HG02642 (cell line): ENCODE measurements around the gene ATP4A.

Experiments used
- ATAC-seq: cut with Tn5 transposase; IDR thresholded peaks from one replicate; pipeline ENCODE4 v1.9.1; 2021; ENCODE audit warnings: mild to moderate bottlenecking; ENCODE audit not compliant: unreplicated experiment, poor library complexity

Gene ATP4A

DNA sequence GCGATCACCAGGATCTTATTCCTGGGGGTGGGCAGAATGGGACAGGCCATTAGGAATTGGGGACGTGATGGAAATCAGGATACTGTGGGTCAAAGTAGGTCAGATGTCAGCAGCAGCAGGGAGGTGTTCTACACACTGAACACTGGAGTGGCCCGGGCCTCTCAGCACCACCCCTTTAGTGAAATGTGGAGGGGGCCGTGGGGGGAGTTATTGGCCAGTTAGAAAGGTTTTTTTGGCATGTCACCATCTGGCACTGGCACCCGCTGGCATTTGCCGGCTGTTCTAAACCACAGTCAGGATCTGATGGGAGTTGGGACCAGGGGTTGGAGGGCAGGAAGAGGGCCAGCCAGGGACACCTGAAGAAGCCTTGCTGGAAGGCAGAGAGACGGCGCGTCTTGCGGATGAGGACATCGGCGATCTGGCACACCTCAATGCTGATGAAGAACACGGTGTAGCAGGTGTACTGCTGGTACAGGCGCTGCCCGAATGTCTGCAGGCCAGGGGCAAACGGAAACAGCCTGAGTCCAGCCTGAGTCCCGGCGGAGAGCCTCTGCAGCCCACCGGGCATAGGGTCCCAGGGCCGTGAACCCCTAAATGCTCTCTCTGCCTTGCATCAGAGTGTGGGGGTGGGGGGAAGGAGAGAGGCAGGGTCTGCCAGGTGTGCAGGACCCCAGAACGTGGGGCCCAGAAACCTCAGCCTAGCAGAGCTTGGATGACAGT, 12.2 kb downstream of the ATP4A start:
- ATAC-seq: no peak

DNA sequence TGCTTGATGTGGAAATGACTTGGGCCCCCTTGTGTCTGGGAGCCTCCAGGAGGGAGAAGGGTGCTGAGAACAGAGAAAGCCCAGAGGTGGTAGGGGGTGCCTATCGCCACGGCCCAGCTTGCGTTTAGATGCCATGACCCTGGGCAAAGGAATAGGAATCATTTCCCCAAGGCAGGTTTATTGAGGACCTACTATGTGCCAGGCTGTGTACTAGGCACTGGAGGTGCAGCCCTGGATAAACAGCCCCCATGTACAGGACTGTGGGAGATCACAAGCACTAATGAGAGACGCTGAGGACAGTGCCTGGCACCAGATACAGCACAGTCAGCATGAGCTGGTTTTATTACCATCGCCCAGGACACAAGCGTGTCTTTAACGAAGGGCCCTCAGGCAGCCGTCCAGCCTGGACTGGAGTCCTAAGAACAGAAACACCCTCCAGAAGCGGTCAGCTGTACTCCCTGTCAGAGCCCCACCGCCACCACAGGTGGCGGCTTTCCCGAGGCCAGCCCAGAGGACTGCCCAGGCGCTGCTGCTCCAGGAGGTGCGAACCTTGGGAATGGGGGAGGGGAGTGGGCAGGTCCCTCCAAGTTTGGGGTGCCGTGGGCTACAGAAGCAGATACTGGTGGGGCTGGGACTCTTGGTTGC, 13.5 kb downstream of the ATP4A start:
- no peak for ATAC-seq

DNA sequence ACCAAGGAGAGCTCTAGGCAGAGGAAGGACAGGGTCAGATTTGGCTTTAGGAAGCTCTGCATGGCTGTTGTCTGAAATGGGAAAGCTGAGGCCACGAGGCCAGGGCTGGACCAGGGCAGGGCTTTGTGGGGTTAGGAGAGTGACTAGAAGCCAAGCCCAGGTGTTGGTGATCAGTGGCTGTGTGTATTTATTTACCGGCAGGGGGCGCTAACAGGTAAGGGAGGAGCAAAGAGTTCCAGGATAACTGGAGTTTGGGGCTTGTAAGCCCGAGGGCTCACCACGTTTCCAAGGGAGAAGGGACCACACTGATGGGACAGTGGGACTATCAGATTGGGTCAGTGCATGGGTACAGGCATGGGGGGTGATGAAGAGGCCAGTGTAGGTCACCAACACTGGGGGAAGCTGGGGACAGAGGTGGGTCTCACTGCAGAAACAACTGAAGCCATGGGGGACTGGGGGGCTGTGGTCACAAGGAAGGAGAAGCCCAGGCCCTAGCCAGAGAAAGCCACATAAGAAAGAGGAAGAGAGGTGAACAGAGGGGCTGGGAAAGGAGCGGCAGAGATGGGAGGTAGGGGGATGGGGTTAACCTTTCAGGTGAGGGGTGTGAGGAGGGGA, 14.2 kb downstream of the ATP4A start:
- ATAC-seq: no peak

DNA sequence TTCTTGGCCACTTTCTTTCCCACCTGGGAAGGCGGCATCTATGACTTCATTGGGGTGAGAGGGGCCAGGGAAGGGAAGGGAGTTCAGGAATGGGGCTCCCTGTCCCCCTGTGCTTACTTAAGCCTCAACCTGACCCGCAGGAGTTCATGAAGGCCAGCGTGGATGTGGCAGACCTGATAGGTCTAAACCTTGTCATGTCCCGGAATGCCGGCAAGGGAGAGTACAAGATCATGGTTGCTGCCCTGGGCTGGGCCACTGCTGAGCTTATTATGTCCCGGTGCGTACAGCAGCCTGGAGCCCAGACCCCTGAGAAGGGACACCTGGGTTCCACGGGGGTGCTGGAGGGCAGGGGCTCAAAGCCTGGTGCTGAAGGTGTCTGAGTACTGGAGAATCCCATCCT, 16.9 kb downstream of the ATP4A start:
- no peak for ATAC-seq

DNA sequence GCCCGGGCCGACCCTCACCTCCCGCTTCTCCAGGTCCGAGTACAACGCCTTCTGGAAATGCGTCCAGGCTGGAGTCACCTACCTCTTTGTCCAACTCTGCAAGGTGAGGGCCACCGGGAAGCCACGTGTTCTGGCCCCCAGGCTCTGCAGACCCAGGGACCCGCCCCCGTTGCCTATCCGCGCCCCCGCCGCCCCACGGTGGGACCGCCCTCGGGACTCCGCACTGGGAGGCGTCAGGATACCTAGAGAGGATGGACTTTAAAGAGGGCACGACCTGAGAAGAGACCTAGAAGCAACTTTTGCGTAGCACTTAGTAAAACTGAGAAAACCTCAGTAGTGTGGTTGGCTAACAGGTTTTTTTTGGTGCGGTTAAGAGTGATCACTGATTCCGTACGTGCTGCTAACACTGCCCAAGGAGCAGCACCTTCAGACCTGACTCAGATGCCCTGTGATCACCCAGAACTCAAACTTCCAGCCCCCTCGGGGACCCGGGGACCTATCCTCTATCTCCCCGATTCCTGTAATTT, 17.5 kb downstream of the ATP4A start:
- peak; percentile 43 for ATAC-seq

DNA sequence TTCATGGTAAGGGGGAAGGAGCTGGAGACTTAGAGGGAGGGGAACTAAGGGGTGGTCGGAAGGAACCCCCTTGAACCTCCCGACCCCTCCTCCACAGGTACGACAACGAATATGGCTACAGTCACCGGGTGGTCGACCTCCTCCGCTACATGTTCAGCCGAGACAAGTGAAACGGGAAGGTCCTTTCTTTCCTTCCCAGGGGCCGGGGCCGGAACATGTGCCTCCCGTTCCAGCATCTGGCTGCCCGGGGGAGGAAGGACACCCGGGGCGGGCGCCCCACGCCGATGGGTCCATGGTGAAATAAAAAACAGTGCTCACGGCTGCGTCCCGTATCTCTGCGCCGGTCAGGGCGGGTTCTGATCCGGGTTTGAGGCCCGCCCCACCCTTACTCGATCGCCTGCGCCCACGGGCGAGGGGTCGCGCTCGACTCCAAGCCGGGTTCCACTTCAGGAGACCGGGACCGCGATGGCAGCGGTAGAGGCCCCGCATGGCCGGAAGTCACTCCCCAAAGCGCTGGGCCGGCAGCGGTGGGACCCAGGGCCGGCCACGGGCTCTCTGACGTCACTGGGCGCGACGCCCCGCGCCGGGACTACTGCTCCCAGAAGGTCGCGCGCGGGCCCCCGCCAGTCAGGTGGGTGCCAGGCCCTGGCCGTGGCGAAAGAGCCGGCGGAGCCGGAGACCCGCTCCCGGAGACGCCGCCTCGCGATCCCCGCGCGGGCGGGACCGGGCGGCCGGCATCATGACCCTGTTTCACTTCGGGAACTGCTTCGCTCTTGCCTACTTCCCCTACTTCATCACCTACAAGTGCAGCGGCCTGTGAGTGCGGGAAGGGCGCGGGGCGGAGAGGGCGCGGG, 18.2 kb downstream of the ATP4A start, which contains the start of gene TMEM147:
TSS of gene TMEM147 (plus strand) at position 626 of the 854 bp plus-strand sequence. CDS start at position 740, 114 bp downstream.
- peak; percentile 83 for ATAC-seq

DNA sequence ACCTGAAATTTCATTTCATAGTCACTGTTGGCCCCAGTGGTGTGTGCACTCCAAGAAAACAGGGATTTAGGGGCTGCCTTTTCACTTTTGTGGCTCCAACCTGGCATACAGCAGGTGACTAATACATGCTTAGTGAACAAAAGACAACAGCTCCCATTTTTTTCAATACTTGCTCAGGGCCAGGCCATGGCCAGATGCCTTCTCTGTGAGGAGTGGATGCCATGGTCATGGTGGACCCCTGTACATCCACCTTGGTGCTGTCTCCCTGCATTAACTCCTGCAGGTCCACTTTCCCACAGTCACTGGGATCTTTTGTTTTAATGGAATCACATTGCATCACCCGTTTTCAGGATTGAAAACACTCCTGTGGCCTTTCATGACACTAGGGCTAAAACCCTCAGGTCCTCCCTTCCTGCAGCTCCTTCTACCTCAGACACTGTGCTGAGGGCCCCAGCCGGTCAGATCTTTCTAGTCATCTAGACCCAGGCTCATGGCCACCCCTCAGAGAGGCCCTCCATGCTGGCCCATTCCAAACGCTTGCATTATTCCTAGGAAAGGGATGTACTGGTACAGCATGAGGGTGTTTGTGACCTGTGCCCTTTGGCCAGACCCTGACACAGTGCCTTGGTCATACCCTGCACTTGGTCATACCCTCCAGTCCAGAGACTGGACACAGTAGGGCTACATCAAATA, 19.2 kb downstream of the ATP4A start:
- no peak for ATAC-seq

DNA sequence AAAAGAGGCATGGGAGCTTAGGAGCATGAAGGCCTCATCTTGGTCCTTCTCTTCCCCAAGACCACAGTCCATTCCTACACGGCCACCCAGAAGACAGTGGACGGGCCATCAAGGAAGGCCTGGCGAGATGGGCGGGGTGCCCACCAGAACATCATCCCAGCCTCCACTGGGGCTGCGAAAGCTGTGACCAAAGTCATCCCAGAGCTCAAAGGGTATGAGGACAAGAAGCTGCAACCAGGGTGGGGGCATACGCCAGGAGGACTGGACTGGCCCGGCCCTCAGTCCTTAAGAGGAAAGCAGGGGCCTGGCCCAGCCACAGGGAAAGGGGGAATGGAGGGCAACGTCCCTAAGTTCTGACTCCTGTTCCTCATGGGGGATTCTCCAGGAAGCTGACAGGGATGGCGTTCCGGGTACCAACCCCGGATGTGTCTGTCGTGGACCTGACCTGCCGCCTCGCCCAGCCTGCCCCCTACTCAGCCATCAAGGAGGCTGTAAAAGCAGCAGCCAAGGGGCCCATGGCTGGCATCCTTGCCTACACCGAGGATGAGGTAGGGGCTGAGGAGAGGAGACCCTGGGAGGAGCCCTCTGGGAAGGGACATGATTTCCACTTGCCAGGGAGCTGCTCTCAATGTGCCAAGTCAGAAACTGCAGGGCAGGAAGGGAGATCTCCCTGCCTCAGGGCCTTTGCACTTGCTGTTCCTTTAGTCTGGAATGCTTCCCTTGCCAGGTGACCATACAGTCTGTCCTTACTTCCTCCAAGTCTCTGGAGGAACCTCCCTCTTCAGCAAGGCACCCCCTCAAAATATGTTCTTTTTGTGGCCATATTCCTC, 20.0 kb downstream of the ATP4A start:
- no peak for ATAC-seq

DNA sequence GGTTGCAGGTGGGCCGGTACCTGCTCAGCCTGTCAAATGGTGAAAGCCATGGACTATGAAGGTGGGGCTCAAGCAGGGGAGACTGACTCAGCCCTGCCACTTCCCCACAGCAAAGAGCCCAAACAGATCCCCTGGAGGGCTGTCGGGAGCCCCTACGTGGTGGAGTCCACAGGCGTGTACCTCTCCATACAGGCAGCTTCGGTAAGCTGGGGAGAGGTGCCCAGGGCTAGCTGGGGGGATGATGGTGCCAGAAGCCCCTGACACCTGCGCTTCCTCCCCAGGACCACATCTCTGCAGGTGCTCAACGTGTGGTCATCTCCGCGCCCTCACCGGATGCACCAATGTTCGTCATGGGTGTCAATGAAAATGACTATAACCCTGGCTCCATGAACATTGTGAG, 21.2 kb downstream of the ATP4A start:
- ATAC-seq: no peak

DNA sequence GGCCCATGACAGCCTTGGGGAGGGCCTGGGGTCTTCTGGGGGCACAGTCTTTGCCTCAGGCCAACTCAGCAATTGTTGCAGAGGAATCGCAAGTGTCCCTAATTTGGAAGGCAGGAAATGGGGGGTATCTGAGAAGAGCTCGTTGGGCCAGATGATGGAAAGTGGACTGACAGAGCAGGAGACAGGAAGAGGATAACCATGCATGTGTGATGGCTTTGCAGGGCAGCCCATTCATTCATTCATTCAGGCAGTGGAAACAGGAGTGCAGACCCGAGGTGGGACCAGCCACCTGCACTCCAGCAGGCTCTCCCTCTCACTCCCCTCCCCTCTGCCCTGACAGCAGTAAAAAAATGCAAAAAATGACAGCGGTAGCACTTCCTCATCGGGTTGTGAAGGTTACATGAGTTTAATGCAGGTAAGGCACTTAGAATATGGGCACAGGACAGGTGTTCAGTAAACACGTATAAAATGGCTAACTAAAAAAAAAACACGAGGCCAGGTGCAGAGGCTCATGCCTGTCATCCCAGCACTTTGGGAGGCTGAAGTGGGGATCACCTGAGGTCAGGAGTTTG, 23.0 kb downstream of the ATP4A start:
- ATAC-seq: no peak

DNA sequence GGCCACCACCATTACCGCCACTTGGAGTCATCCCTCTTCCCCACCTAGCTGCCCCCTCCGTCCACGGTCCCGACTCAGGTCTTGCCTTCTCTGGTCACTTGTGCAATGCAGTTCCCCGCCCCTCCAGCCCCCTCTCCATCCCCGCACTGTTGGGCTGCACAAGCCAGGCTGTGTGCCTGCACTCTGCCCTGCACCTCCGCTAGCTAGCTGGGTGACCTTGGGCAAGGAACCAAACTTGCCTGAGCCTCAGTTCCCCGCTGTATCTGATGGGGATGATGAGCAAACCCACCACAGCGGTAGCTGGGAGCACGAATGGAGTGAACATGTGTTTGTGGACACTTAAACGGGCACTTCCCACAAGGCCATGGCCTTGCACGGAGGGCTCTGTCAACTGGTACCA, 23.6 kb downstream of the ATP4A start:
- no peak for ATAC-seq

DNA sequence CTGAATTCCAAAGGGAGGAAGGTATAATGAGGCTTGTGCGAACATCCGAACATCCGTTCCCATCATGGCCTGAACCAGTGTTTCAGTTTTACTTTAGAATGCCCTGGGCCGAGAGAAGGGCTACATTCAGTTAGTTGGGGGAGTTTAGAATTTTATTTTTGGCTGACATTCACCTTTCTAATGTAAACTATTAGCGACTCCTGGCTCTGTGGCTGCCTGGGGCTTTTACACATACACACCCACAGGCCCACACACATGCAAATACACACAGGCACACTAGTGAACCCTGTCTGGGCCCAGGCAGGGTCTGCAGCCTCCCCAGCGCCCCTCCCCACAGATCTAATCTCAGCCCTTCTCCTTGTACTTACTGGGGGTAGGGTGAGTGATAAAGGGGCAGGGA, 24.1 kb downstream of the ATP4A start:
- no peak for ATAC-seq

DNA sequence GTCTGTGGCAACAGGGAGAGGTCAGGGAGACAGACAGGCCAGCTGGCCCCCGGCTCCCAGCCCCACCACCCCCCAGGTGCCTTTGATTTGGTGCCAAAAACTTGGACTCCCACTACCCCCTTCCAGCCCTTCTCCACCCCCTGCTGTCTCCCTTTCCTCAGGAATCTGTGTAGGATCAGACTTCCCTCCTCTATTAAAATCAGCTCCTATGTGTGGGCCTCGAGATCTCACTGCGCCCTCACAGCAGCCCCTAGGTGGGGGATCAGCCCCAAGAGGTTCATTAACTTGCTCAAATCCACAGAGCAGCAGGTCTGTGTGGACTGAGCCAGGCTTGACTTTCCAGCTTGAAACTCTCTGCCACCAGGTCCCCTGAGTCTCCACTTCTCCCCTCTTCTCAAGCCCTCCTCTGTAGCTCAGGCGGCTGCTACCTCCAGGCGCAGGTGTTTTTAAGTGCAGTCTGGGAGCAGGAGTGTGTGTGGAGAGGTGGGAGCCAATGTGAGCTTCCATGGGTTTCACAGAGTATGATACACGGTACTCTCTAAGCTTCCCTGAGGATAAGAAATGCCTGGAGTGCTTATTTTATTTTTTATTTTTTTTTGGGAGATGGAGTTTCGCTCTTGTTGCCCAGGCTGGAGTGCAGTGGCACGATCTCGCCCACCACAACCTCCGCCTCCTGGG, 28.5 kb downstream of the ATP4A start:
- ATAC-seq: no peak

DNA sequence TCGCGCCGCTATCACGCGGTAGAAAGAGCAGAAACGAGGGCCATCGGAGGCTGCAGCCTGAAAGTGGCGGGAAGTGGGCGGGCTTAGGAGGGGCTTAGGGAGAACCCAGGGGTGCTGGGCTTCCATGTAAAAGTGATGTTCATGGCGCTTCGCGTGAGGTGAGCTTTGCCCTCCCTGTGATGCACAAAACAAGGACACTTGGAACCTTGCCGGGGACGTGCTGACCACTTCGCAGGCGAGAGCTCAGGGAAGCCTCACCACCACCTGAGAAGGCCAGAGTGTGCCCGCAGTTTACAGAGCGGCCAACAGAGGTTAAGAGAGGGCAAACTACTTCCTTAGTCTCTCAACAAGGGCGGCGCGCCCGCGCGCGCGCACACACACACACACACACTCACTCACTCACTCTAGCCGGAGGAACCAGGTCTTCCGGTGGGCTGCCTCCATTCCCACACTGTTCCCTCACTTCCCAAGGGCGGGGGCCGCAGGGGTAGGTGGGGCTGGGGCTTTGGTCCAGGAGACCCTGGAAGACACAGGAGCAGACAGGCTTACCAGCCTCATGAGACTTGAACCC, 29.6 kb downstream of the ATP4A start:
- ATAC-seq: no peak

DNA sequence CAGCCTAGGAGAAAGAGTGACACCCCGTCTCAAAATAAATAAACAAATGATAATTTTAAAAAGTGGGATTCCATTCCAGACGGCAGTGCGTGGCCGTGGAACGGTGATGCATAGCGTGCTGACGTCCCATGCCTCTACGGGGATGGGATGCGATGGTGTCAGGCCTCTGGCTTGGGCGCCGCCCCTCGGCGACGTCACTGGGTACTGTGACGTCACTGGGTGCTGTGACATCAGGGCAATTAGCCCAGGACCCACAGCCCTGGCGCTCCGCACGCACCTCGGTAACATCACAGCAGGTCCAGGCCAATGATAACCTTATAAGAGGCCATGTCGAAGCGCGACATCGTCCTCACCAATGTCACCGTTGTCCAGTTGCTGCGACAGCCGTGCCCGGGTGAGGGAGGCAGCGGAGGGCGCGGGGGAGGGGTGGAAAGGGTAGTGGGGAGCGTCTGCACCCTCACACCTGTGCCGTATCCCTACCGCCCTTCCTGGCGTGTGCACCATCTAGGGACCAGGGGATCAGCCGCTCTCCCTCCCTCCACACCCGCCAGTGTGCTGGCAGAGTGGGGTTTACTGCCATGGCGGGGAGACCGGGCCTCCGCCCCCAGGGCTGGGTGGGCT, 30.1 kb downstream of the ATP4A start, which contains the start of gene GAPDHS:
TSS of gene GAPDHS (plus strand) at position 256 of the 621 bp plus-strand sequence. CDS start at position 328, 72 bp downstream.
- ATAC-seq: no peak

DNA sequence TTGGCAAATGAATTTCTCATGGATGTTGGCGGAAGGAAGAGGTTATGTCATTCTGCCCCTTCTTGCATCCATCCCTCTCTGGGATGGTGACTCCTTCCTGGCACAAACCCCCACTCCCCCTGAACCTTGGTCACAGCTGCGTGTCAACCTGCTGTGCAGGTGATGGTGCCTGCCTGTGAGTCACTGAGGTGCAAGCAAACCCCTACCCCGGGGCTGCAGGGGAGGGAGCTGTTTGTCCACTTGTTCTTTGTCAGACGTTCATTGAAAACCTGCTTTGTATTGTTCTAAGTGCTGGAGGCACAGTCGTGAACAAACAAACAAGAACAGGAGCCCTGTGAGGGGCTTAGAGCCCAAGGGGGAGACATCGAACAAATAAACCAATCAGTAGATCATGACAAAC, 32.2 kb downstream of the ATP4A start:
- no peak for ATAC-seq
